Endothelial cell of umbilical vein (primary cell): ENCODE data around the gene PRDX5. TPM values are rescaled to one million over a fixed set of nuclear protein-coding genes. Genes with fewer than 3 reads are reported as not detected.

Experiments
- BruUV-seq: library from RNA; stranded (reverse); fragments of 400-500 nt; replicated peaks from 2 replicates; lab custom pipeline; 2021; lab: Mats Ljungman, UMichigan
- CTCF ChIA-PET: fragments of 300-600, 350-600 bp; sonication (Branson Sonifier 250); formaldehyde crosslinking; loops from one replicate; lab custom pipeline; 2021; ENCODE audit warnings: antibody characterized with exemption, inconsistent platforms; lab: Charles Lee
- POLR2A ChIA-PET: fragments of 300-600, 350-600 bp; sonication (Branson Sonifier 250); formaldehyde crosslinking; loops from one replicate; lab custom pipeline; 2021; ENCODE audit warnings: antibody characterized with exemption, inconsistent platforms; lab: Charles Lee
- DNase-seq: peaks from one replicate; pipeline ENCODE4 v3.0.0-alpha.2; 2011; ENCODE audit warnings: low read depth, low spot score
- FAIRE-seq: peaks from 2 replicates; lab custom pipeline; 2011; peaks lifted over from hg19 to GRCh38; lab: Jason Lieb, UNC
- H2AFZ ChIP-seq: 2 replicates; pipeline ENCODE4 v1.6.0; 2012; ENCODE audit warnings: low read depth, low read length, control low read depth, inconsistent platforms
- H3K27ac ChIP-seq: 2 replicates; pipeline ENCODE4 v1.5.1; 2011; ENCODE audit warnings: low read depth, mild to moderate bottlenecking, control low read depth, low read length, moderate library complexity; ENCODE audit not compliant: insufficient read depth
- H3K27me3 ChIP-seq, 2 experiments: 2 replicates each; pipeline versions ENCODE4 v1.6.0 to v1.6.1; 2011; ENCODE audit warnings: low read length in 2 of 2, mixed read lengths in 1 of 2; ENCODE audit not compliant: control insufficient read depth in 2 of 2, insufficient read depth in 2 of 2
- H3K36me3 ChIP-seq, 2 experiments: 2 replicates in 1 of 2; 3 replicates in 1 of 2; pipeline ENCODE4 v1.5.1; 2011; ENCODE audit warnings: low read length in 2 of 2, mild to moderate bottlenecking in 1 of 2, moderate library complexity in 1 of 2; ENCODE audit not compliant: control insufficient read depth in 2 of 2, insufficient read depth in 2 of 2; ENCODE audit errors: extremely low read depth in 1 of 2
- H3K4me1 ChIP-seq: 3 replicates; pipeline ENCODE4 v1.5.1; 2011; ENCODE audit warnings: mild to moderate bottlenecking, low read length; ENCODE audit not compliant: control insufficient read depth, insufficient read depth; ENCODE audit errors: extremely low read depth
- H3K4me2 ChIP-seq: 2 replicates; pipeline ENCODE4 v1.6.1; 2011; ENCODE audit warnings: low read length, control low read depth, mixed read lengths; ENCODE audit not compliant: insufficient read depth
- H3K4me3 ChIP-seq, 3 experiments: fragments of 200-600 bp in 1 of 3; sonication (generic), shearing (Covaris generic) in 1 of 3; replicated peaks in 1 of 3; 2 replicates each; pipeline ENCODE4 v1.5.1; 2011 to 2016; ENCODE audit warnings: control low read depth in 3 of 3, low read length in 3 of 3, mild to moderate bottlenecking in 2 of 3, inconsistent platforms in 1 of 3, low read depth in 1 of 3, moderate library complexity in 1 of 3; ENCODE audit not compliant: insufficient read depth in 1 of 3
- H3K79me2 ChIP-seq: 2 replicates; pipeline ENCODE4 v1.6.0; 2012; ENCODE audit warnings: low read length, inconsistent platforms; ENCODE audit not compliant: control insufficient read depth, insufficient read depth
- H3K9ac ChIP-seq: replicated peaks from 2 replicates; pipeline ENCODE3; 2011; ENCODE audit warnings: low read length, control low read depth; ENCODE audit not compliant: insufficient read depth; ENCODE audit errors: extremely low read depth
- H3K9me1 ChIP-seq: replicated peaks from 3 replicates; pipeline ENCODE4 v1.6.0; 2011; ENCODE audit warnings: mild to moderate bottlenecking, low read length; ENCODE audit not compliant: control insufficient read depth, insufficient read depth; ENCODE audit errors: extremely low read depth
- H3K9me3 ChIP-seq: replicated peaks from 2 replicates; pipeline ENCODE4 v1.5.1; 2012; ENCODE audit warnings: low read length, inconsistent platforms; ENCODE audit not compliant: control insufficient read depth, insufficient read depth
- H4K20me1 ChIP-seq: replicated peaks from 2 replicates; pipeline ENCODE3; 2011; ENCODE audit warnings: mild to moderate bottlenecking, low read length; ENCODE audit not compliant: control insufficient read depth, insufficient read depth; ENCODE audit errors: extremely low read depth
- CTCF ChIP-seq, 2 donors: IDR thresholded peaks; 1 replicate in 1 of 2; 2 replicates in 1 of 2; pipeline ENCODE4 v1.5.1; 2011; ENCODE audit warnings: low read length in 2 of 2, mild to moderate bottlenecking in 2 of 2, moderate library complexity in 2 of 2, control low read depth in 1 of 2, inconsistent platforms in 1 of 2, low read depth in 1 of 2; ENCODE audit not compliant: insufficient read depth in 1 of 2; ENCODE audit errors: extremely low read depth in 1 of 2
- GATA2 ChIP-seq: IDR thresholded peaks from 2 replicates; pipeline ENCODE4 v1.7.0; 2011; ENCODE audit warnings: low read depth, mild to moderate bottlenecking, moderate library complexity, mixed read lengths, low read length; ENCODE audit not compliant: insufficient read length, insufficient read depth
- JUN ChIP-seq: IDR thresholded peaks from 2 replicates; pipeline ENCODE4 v1.6.1; 2011; ENCODE audit warnings: borderline replicate concordance, low read depth; ENCODE audit not compliant: insufficient read length, insufficient read depth
- MYC ChIP-seq: IDR thresholded peaks from one replicate; pipeline ENCODE4 v1.6.1; 2011; ENCODE audit warnings: mild to moderate bottlenecking, low read depth, low read length
- dilution Hi-C: fragments of 300-500 bp; cut with MboI; formaldehyde crosslinking; loops from one replicate; pipeline ENCODE4 v1.15.0; 2019; ENCODE audit warnings: low sequenced_read_pairs; ENCODE audit not compliant: extremely low pct_ligation_motif_present
- intact Hi-C: fragments of 100-400 bp; cut with micrococcal nuclease; formaldehyde crosslinking; loops from one replicate; pipeline ENCODE4 v1.10.0; 2022
- polyA plus RNA-seq, 4 experiments: library from polyadenylated mRNA; depleted of rRNA in 3 of 4; stranded (reverse) in 3 of 4; unstranded in 1 of 4; fragments of >200 nt; gene quantifications; 2 replicates each; pipeline versions ENCODE4 v1.2.1 to v1.2.3, GENCODE V29; 2011 to 2012; ENCODE audit warnings: missing spikeins in 1 of 4
- total RNA-seq: library from RNA; stranded (reverse); gene quantifications from 2 replicates; pipeline ENCODE4 v1.2.3, GENCODE V29; 2021

The PRDX5 gene
- total and polyA plus RNA-seq, 2 donors (not counting 3 experiments of a cell fraction or from before 2014, with no cell fraction given): 199 to 709 TPM

DNA sequence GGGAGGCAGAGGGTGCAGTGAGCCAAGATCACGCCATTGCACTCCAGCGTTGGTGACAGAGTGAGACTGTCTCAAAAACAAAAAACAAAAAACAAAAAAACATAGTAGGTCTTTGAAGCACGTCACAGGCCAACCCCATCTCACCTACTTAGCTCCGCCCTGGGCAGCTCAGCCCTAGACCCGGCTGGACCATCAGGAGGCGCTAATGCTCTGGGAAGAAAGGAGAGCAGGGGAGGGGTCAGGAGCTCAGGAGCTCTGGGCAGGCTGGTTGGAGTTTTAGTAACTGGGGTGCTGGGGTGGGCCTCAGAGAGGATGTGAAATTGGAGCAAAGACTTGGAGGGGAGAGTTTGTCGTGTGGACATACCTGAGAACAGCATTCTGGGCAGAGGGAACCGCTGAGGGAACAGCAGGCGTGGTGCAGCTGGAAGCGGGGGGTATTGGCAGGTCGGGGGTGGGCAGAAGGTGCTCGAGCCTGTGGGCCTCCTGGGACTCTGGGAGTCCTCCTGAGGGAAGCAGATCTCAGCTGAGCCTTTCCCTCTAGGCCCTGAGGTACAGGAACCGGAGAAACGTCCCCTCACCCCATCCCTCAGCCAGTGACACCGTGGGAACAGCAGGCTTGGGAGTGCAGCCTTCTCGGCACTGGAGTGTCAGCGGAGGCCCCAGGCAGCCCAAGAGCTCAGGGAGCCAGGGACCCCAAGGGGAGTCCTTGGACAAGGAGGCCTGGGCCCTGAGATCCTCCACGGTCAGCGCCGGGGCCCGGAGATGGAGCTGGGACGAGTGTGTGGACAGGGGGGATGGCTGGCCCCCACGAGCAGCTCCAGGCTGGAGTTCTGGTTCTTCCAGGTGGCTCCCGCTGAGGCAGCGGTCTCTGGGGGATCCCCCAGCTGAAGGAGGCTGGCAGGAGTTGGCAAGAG, 38.8 kb downstream of the PRDX5 start:
- CTCF ChIA-PET: interaction anchor here (0.6 to 4.5 kb wide), 12 partner anchors 10 to 152 kb away, joined by 3 to 107 read pairs (median 12); partner anchors contain the start of genes ESRRA, FKBP2, PRDX5 and TRMT112
- no peak overlapping the region for H3K4me3 ChIP-seq
- no peaks in the 10 kb centered on the region for H4K20me1 ChIP-seq
- no peak overlapping the region for H3K9ac ChIP-seq
- dilution Hi-C loops: no loop called here
- H3K27me3 ChIP-seq: no peaks in the 10 kb centered on the region
- peak; percentile 8 for FAIRE-seq
- H3K9me1 ChIP-seq: no peaks in the 10 kb centered on the region
- H3K4me1 ChIP-seq: peaks cover 22% of the 10 kb centered on the region
- intact Hi-C loops: loop anchor here (5.0 kb wide), 1 partner anchor 114 kb away; the partner anchor contains the start of gene FKBP2
- no peaks in the 10 kb centered on the region for H3K9me3 ChIP-seq
- DNase-seq: peak; percentile 37
- H3K27ac ChIP-seq: no peak overlapping the region
- TF ChIP-seq CTCF (IDR thresholded peaks at IDR 0.05; ENCODE audit: extremely low read depth in 1 of 2, insufficient read depth in 1 of 2, low read depth in 1 of 2, low read length in 2 of 2) (peak; percentile 39 to 50), GATA2 (no peak), MYC (no peak), JUN (no peak)
- POLR2A ChIA-PET: interaction anchor here (1.7 kb wide), 1 partner anchor 11 kb away, joined by 11 read pairs; no protein-coding TSS in a partner anchor
- BruUV-seq: no TSS peak
- H3K4me2 ChIP-seq: no peak overlapping the region
- no peak overlapping the region for H2AFZ ChIP-seq
- peaks cover 0 to 8% of the 10 kb centered on the region in 2 experiments for H3K36me3 ChIP-seq
- peaks cover 10% of the 10 kb centered on the region for H3K79me2 ChIP-seq
